Lower leg skin (tissue), 4 donors: Measurements from ENCODE around the gene MAP2K6. TPM values are rescaled to one million over a fixed set of nuclear protein-coding genes. Genes with fewer than 3 reads are reported as not detected.

ENCODE experiments used
- DNase-seq, 2 donors: peaks; one replicate each; pipeline ENCODE4 v3.0.0-alpha.2; 2019; ENCODE audit warnings: low spot score in 2 of 2
- H3K4me3 ChIP-seq: fragments of 200-600 bp; sonication (generic); 2 replicates; pipeline ENCODE4 v1.5.1; 2017; ENCODE audit warnings: mild to moderate bottlenecking, low read depth; ENCODE audit not compliant: poor library complexity, severe bottlenecking
- CTCF ChIP-seq, 3 donors: fragments of 450-650 bp; IDR thresholded peaks; one replicate each; pipeline ENCODE4 v1.5.1; 2016; ENCODE audit warnings: antibody characterized with exemption in 3 of 3, mild to moderate bottlenecking in 3 of 3, moderate library complexity in 2 of 3
- POLR2A ChIP-seq, 2 donors: fragments of 450-650 bp; IDR thresholded peaks; one replicate each; pipeline ENCODE4 v1.6.1; 2016 to 2017; ENCODE audit warnings: antibody characterized with exemption in 2 of 2, mild to moderate bottlenecking in 1 of 2, moderate library complexity in 1 of 2
- WGBS, 2 donors: methylation state at CpG; one replicate each; pipeline ENCODE4 v1.1.5; 2018; 5-methylcytosine and 5-hydroxymethylcytosine counted together
- intact Hi-C: fragments of 100-400 bp; cut with DNase I; formaldehyde crosslinking; loops from one replicate; pipeline ENCODE4 v1.15.0; 2023; ENCODE audit warnings: low total_unique reads
- total RNA-seq, 4 donors: library from RNA; depleted of rRNA; stranded (reverse); fragments of >200 nt; gene quantifications; one replicate each; pipeline ENCODE4 v1.1.0, GENCODE V29; 2016

MAP2K6 gene
- total RNA-seq, 4 donors from 2014 or later, result 1.7 to 4.4 (median 2.0) TPM

- 94 to 98% methylated on average over 6 of the region's 6 CpGs for WGBS, 2 donors
- TF ChIP-seq CTCF (IDR thresholded peaks at IDR 0.05) (no peak), POLR2A (IDR thresholded peaks at IDR 0.05) (no peak)
Observed at GRCh38 chr17:69535016-69535570, 120.6 kb downstream of the MAP2K6 start.

GRCh38 chr17:69538795-69539194, 124.3 kb downstream of the MAP2K6 start:
- 90 to 91% methylated on average over 2 of the region's 2 CpGs for WGBS, 2 donors
- intact Hi-C loops, result no loop called here
- TF ChIP-seq CTCF (IDR thresholded peaks at IDR 0.05), result no peak
- TF ChIP-seq POLR2A (IDR thresholded peaks at IDR 0.05), result no peak
- H3K4me3 ChIP-seq, result no peak overlapping the region
- no peak for DNase-seq

More at GRCh38 chr17:69535016-69535570, 120.6 kb downstream of the MAP2K6 start:
- no peak for DNase-seq
- intact Hi-C loops, result no loop called here
- H3K4me3 ChIP-seq, result no peak overlapping the region

- H3K4me3 ChIP-seq, result no peak overlapping the region
- DNase-seq, result no peak
- intact Hi-C loops, result no loop called here
- 87 to 97% methylated on average over 2 of the region's 2 CpGs for WGBS, 2 donors
- TF ChIP-seq POLR2A (IDR thresholded peaks at IDR 0.05) (no peak), CTCF (IDR thresholded peaks at IDR 0.05) (no peak)
Observed at GRCh38 chr17:69539274-69539673, 124.8 kb downstream of the MAP2K6 start.

- TF ChIP-seq POLR2A (IDR thresholded peaks at IDR 0.05) (no peak), CTCF (IDR thresholded peaks at IDR 0.05) (no peak)
- no peak for DNase-seq
- H3K4me3 ChIP-seq, result no peak overlapping the region
- intact Hi-C loops, result no loop called here
- WGBS, 2 donors, result 82 to 91% methylated on average over 4 of the region's 4 CpGs
Observed at GRCh38 chr17:69539781-69540319, 125.4 kb downstream of the MAP2K6 start.

- intact Hi-C loops, result no loop called here
- DNase-seq, result no peak
- WGBS, 2 donors, result 93 to 95% methylated on average over 2 of the region's 2 CpGs
- H3K4me3 ChIP-seq, result no peak overlapping the region
- TF ChIP-seq CTCF (IDR thresholded peaks at IDR 0.05), result no peak
- TF ChIP-seq POLR2A (IDR thresholded peaks at IDR 0.05), result no peak
Observed at GRCh38 chr17:69540356-69540755, 125.9 kb downstream of the MAP2K6 start.

GRCh38 chr17:69547230-69547629, 132.7 kb downstream of the MAP2K6 start:
- intact Hi-C loops, result no loop called here

More at GRCh38 chr17:69547230-69547629, 132.7 kb downstream of the MAP2K6 start:
- H3K4me3 ChIP-seq, result no peak overlapping the region
- TF ChIP-seq POLR2A (IDR thresholded peaks at IDR 0.05) (no peak), CTCF (IDR thresholded peaks at IDR 0.05) (no peak)
- no peak for DNase-seq
- WGBS, 2 donors, result 94 to 96% methylated on average over 3 of the region's 3 CpGs
